ENCODE measurements around the gene NTM.

NTM gene

GRCh38 chr11:131977231-131977630, 606.8 kb downstream of the NTM start:
- TF ChIP-seq CTCF (conservative IDR thresholded peaks at IDR 0.05) = no peak
- H3K27ac ChIP-seq = no peak overlapping the region

GRCh38 chr11:131977854-131978253, 607.4 kb downstream of the NTM start:
- TF ChIP-seq CTCF (conservative IDR thresholded peaks at IDR 0.05) = no peak
- H3K27ac ChIP-seq = no peak overlapping the region

GRCh38 chr11:131978351-131978750, 607.9 kb downstream of the NTM start:
- H3K27ac ChIP-seq = no peak overlapping the region
- no peak for TF ChIP-seq CTCF (conservative IDR thresholded peaks at IDR 0.05)

- no peak overlapping the region for H3K27ac ChIP-seq
- TF ChIP-seq CTCF (conservative IDR thresholded peaks at IDR 0.05) = no peak
Measured at GRCh38 chr11:131979364-131979763, 608.9 kb downstream of the NTM start.

GRCh38 chr11:131980199-131980598, 609.8 kb downstream of the NTM start:
- no peak for TF ChIP-seq CTCF (conservative IDR thresholded peaks at IDR 0.05)
- H3K27ac ChIP-seq = no peak overlapping the region

- H3K27ac ChIP-seq = no peak overlapping the region
- TF ChIP-seq CTCF (conservative IDR thresholded peaks at IDR 0.05) = no peak
Measured at GRCh38 chr11:131980888-131981668, 610.7 kb downstream of the NTM start.

- H3K27ac ChIP-seq = no peak overlapping the region
- TF ChIP-seq CTCF (conservative IDR thresholded peaks at IDR 0.05) = no peak
Measured at GRCh38 chr11:131982154-131982553, 611.7 kb downstream of the NTM start.

All from VCaP (cell line).